ENCODE results near the gene EML6.
"Not testable (repeated sequence)": the region's sequence is repeated elsewhere in the genome, so short reads cannot be mapped to it uniquely, and the experiment has no call there.

Gene EML6

GRCh38 chr2:54845094-54845493, 121.6 kb downstream of the EML6 start:
- no peak for DNase-seq (ENCODE audit: low read depth, low spot score)

- DNase-seq (ENCODE audit: low read depth, low spot score), result no peak
Observed at GRCh38 chr2:54845514-54845913, 122.1 kb downstream of the EML6 start.

DNA sequence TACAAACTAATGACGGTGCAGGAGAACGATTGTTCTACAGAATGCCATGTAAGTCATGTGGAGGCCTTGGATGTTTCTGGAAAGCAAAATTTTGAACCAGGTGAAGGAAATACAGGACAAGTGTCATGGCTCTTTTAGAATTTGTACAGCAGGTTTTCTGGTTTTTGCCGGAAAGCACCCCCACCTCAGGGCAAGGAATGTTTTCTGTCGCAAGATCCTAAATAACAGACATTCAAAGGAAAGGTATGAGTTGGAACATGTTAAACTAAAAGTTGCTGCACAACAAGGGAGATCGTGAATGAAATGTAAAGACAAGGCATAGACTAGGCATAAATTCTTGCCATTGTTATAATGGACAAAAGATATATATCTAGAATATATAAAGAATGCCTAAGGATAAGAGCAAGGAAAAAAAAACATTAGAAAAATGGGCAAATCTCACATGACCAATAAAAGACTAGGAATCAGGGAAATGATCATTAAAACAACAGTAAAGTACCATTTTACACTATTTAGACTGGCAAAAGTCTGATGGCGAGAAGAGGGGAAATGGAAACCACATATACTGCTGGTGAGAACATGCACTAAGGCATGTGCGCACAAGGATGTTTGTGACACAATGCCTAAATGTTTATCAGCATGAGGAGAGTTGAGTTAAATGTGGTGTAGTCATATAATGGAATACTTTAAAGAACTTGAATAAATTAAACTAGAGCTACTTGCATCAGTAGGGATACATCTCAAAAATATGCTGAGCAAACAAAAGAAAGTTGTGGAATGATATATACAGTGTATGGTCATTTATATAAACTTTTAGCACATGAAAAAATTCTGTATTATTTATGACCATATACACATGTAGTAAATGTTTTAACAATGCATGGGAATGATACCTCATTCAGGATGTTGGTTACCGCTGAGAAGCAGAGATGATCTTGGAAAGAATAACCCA, 127.0 kb downstream of the EML6 start:
- DNase-seq (ENCODE audit: low read depth, low spot score), result no peak

GRCh38 chr2:54853616-54854310, 130.3 kb downstream of the EML6 start:
- no peak for DNase-seq (ENCODE audit: low read depth, low spot score)

DNA sequence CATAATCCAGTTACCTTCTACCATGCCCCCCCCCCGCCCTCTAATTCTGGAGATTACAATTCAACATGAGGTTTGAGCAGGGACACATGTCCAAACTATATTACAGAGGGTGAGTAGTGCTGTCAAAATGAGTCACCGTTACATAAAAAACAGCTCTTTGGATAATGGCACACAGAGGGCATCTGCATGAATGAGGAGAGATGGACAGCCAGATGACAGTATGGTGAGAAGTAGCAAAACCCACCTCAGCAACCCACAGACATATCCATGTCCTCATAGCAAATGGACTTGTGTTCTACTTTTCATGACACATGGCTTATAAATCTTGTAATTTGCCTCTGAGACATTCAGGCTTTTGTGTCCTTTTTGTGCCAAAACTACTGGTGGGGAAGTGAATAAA, 132.0 kb downstream of the EML6 start:
- no peak for DNase-seq (ENCODE audit: low read depth, low spot score)

GRCh38 chr2:54858021-54858681, 134.7 kb downstream of the EML6 start:
- DNase-seq (ENCODE audit: low read depth, low spot score), result no peak

DNA sequence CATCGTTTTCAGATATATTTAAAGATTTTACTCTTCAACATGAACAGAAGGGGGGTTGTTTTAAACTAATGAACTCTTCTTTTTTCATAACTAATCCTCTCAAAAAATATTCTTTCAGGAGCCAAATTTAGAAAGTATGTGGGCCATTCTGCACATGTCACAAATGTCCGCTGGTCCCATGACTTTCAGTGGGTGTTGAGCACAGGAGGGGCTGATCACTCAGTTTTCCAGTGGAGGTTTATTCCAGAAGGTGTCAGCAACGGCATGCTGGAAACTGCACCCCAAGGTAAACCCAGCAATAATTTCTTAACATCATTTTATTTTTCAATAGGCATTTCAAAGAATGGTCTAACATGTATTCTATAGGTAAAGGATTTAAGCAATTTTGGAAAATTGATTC, 136.0 kb downstream of the EML6 start:
- DNase-seq (ENCODE audit: low read depth, low spot score), result no peak

DNA sequence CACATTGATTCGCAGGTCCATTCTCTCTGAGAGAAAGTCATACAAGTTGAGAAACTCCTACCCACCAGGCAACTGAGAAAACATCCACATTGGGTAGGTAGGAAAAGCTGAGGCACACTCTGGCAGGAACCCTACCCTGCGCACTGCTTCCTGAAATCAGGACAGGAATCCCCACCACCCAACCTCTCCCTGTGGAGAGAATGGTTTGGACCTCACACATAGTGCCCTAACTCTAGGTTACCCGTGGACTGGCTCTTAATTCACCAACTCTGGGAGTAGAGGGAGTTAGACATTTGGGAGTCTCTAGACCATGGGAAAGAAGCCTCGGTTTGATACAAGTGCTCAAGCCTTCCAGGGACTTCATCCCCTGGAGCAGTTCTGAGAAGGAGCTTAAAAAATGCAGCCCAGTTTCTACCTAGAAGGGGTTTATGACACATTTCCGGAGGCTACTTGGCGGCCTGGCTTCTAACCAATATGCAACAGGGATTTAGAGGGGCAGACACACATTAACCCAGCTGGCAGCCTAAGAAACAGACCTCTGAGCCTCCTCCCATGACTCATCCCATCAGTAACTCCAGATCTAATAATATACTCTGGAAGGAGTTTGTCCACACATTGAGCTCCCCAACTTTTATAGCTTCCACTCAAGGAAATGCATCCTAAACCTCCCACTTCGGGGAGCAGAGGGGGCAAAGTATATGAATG, 136.7 kb downstream of the EML6 start:
- no peak for DNase-seq (ENCODE audit: low read depth, low spot score)

DNA sequence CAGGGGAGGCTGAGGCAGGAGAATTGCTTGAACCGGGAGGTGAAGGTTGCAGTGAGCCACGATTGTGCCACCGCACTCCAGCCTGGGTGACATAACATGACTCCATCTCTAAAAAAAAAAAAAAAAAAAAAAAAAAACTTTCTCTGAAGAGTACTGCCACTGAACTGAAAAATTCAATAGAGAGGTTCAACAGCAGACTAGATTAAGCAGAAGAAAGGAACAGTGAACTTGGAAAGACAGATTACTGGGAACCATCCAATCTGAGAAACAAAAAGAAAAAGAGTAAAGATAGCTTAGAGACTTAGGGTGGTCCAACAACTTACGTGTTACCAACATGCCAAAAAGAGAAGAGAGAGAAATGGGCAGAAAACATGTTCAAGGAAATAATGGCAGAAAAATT, 138.8 kb downstream of the EML6 start:
- DNase-seq (ENCODE audit: low read depth, low spot score), result no peak

DNA sequence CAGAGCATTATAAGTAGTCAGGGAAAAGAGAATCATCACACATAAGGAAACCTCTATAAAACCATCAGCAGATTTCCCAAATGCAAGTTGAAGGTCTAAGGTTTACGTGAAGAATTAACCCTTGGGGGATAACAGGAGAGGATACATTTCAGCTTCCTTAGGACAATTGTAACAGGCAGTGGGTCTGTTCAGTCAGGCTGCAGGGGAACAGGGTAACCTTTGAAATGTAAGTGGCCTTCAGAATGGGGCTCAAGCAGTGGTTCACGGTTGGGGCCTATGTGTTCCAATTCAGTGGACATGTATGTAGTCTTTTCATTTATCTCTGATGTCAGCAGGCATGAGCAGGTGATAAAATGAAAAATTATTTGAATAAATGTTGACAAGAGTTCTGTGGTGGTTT, 139.3 kb downstream of the EML6 start:
- DNase-seq (ENCODE audit: low read depth, low spot score), result no peak

DNA sequence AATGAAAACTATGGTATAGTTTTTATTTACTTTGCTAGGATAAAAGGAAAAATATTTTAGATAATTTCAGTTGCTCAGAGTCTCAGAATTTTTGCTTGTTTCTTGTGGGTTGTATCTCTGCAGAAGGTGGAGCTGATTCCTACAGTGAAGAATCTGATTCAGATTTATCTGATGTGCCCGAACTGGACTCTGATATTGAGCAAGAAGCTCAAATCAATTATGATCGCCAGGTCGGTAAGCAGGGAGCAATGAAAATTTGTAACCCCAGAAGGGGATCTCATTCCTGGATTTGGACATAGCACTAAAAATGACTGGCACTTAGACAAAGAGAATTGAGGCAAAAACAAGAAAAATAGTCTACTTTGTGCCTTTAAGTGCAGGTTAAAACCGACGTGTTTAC, 140.2 kb downstream of the EML6 start:
- no peak for DNase-seq (ENCODE audit: low read depth, low spot score)

DNA sequence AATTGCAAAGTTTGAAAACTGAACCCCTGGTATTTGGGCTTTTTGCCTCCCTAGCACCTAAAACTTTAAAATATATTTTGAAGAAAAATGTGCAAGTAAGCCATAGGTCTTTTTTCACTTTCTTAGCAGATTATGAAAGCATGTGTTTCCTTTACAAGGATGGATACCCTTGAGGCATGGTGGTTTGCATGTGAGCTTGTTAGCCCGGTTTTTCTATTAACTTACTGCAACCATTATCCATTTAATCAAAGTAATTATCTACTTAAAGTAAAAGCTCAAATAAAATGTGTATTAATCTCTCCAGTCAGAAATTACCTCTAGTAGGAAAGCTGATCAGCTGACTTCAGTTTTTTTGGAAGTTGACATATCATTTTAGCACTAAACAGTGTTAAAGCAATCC, 140.6 kb downstream of the EML6 start:
- DNase-seq (ENCODE audit: low read depth, low spot score), result no peak

DNA sequence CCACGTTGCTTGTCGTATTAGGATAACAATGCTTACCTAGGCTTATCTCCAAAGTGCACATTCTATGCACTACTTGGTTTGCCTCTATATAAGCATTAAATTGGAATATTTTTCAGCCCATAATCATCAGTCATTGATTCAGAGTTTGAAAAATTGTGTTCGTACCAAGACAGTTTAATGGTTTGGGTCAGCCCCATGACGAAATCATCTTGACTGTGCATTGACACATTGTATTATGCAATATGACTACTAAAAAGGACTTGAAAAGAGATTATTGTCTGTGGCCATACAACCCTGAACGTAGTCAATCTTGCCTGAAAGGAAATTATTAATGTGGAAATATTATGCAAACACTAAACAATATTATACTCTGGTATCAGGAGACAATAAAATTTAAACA, 141.3 kb downstream of the EML6 start:
- DNase-seq (ENCODE audit: low read depth, low spot score), result no peak

DNA sequence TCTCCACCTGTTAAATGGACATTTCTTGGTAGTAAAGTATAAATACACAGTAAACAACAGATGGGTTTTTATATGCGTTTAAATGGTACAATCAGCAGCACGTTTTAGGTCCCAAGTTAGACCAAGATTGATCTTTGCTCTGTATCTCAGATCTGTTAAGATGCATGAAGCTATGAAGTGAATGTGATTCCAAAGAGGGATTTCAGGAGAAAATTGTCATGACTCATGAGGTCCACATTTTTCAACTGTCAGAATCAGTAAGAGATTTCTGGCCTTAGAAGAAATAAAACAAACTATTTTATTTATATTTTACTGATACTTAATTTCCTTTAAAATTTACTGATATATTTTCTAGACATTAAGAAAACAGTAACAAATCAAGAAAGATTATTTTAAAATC, 142.7 kb downstream of the EML6 start:
- no peak for DNase-seq (ENCODE audit: low read depth, low spot score)

GRCh38 chr2:54866868-54867267, 143.4 kb downstream of the EML6 start:
- no peak for DNase-seq (ENCODE audit: low read depth, low spot score)

GRCh38 chr2:54867457-54867856, 144.0 kb downstream of the EML6 start:
- DNase-seq (ENCODE audit: low read depth, low spot score), result no peak

- DNase-seq (ENCODE audit: low read depth, low spot score), result no peak
Observed at GRCh38 chr2:54871457-54872107, 148.1 kb downstream of the EML6 start.

- DNase-seq (ENCODE audit: low read depth, low spot score), result no peak
Observed at GRCh38 chr2:54872780-54873179, 149.3 kb downstream of the EML6 start.

GRCh38 chr2:54873236-54873635, 149.8 kb downstream of the EML6 start:
- DNase-seq (ENCODE audit: low read depth, low spot score), result not testable (repeated sequence)

- no peak for DNase-seq (ENCODE audit: low read depth, low spot score)
Observed at GRCh38 chr2:54876764-54877163, 153.3 kb downstream of the EML6 start.

GRCh38 chr2:54878182-54878581, 154.7 kb downstream of the EML6 start:
- no peak for DNase-seq (ENCODE audit: low read depth, low spot score)

Measured in activated naive CD8-positive, alpha-beta T cell treated with anti-CD3 and anti-CD28 coated beads, Interleukin-2, amount 50 U/mL, for 16 hours (primary cell).